Adrenal gland (tissue), 12 donors: ENCODE data around the gene C9orf50. TPM values are rescaled to one million over a fixed set of nuclear protein-coding genes. Genes with fewer than 3 reads are reported as not detected.
A peak's percentile ranks its signal among the peaks of the same experiment; 100 is the strongest.

Source experiments
- DNase-seq, 7 donors: peaks; one replicate each; pipeline ENCODE4 v3.0.0-alpha.2; 2019 to 2020
- H3K27ac ChIP-seq, 5 donors: fragments of 200-600 bp; sonication (generic) in 4 of 5; 1 replicate in 3 of 5; 2 replicates in 2 of 5; pipeline versions ENCODE4 v1.5.1 to v1.8.0; 2016 to 2020; ENCODE audit warnings: mild to moderate bottlenecking in 1 of 5
- H3K27me3 ChIP-seq: fragments of 200-600 bp; 2 replicates; pipeline ENCODE4 v1.8.0; 2021
- H3K36me3 ChIP-seq, 2 donors: fragments of 200-600 bp; replicated peaks in 1 of 2; 1 replicate in 1 of 2; 2 replicates in 1 of 2; pipeline versions ENCODE4 v1.5.1 to v1.8.0; 2018 to 2022
- H3K4me1 ChIP-seq, 2 donors: fragments of 200-600 bp; replicated peaks in 1 of 2; 1 replicate in 1 of 2; 2 replicates in 1 of 2; pipeline versions ENCODE4 v1.5.1 to v1.8.0; 2018 to 2021
- H3K4me3 ChIP-seq, 4 donors: fragments of 200-600 bp; sonication (generic) in 3 of 4; one replicate each; pipeline ENCODE4 v1.5.1; 2016 to 2018
- H3K9me3 ChIP-seq, 3 donors: fragments of 200-600 bp; sonication (generic) in 1 of 3; replicated peaks in 1 of 3; 1 replicate in 2 of 3; 2 replicates in 1 of 3; pipeline versions ENCODE4 v1.5.1 to v1.8.0; 2016 to 2021
- CTCF ChIP-seq, 6 experiments: fragments of 450-650 bp in 4 of 6; fragments of 200-600 bp in 2 of 6; sonication (generic) in 1 of 6; IDR thresholded peaks; 1 replicate in 5 of 6; 2 replicates in 1 of 6; pipeline versions ENCODE4 v1.5.1 to v1.8.0; 2016 to 2021; ENCODE audit warnings: antibody characterized with exemption in 6 of 6, mild to moderate bottlenecking in 2 of 6, moderate library complexity in 1 of 6
- POLR2A ChIP-seq, 2 donors: fragments of 450-650 bp; IDR thresholded peaks; one replicate each; pipeline ENCODE4 v1.6.1; 2017; ENCODE audit warnings: antibody characterized with exemption in 2 of 2, mild to moderate bottlenecking in 2 of 2, moderate library complexity in 1 of 2
- WGBS, 4 donors: extraction: QIAGEN DNeasy Blood & Tissue Kit in 2 of 4; methylation state at CpG; one replicate each; pipeline versions ENCODE4 v1.1.5 to v1.1.7; 2013 to 2017; 5-methylcytosine and 5-hydroxymethylcytosine counted together
- intact Hi-C, 2 donors: fragments of 100-400 bp; cut with DNase I; formaldehyde crosslinking; loops; one replicate each; pipeline versions ENCODE4 v1.14.1 to v1.15.0; 2022 to 2023
- polyA plus RNA-seq, 3 donors: library from polyadenylated mRNA; stranded (reverse); fragments of 200-250 nt in 2 of 3; fragments of 350-450 nt in 1 of 3; fragmentation: Illumina TruSeq in 1 of 3; extraction: RNeasy Lipid Tissue Mini Kit (QIAGEN cat#74804) in 1 of 3; gene quantifications; one replicate each; pipeline ENCODE4 v1.2.3, GENCODE V29; 2013 to 2014
- total RNA-seq, 9 donors: library from RNA; depleted of rRNA in 4 of 9; stranded (reverse); fragments of >200 nt in 4 of 9; fragments of 120-200 nt in 1 of 9; fragmentation: NEBNext Ultra II Directional in 1 of 9; extraction: Animal tissue kit (Norgen Biotek cat#: 25700) in 1 of 9; gene quantifications; one replicate each; pipeline versions ENCODE4 v1.1.0 to v1.2.4, GENCODE V29; 2013 to 2023
- donor health status: healthy with polysubstance abuse.
- donor health status: Bipolar disorder and iron deficiency.
- donor health status: DM: yes; HTN: yes; CAD: no.
- donor health status: DM: no; HTN: no; CAD: no.
- donor health status: DM: no; HTN: no; CAD: no.
- donor health status: DM: yes; HTN: yes; CAD: no.

The C9orf50 gene
- total and polyA plus RNA-seq, 12 donors, result 0.11 to 0.74 (median 0.37) TPM; not detected in 7

GRCh38 chr9:129581505-129582189 is 39.3 kb downstream of the C9orf50 start:
- DNase-seq, result no peak
- H3K27ac ChIP-seq, result no peak overlapping the region
- H3K27me3 ChIP-seq, result no peaks in the 10 kb centered on the region
- H3K4me3 ChIP-seq, result no peak overlapping the region
- no peaks in the 10 kb centered on the region for H3K9me3 ChIP-seq
- intact Hi-C loops, result no loop called here
- no peaks in the 10 kb centered on the region for H3K36me3 ChIP-seq
- WGBS, 4 donors, result 80 to 91% (median 87%) methylated on average over 3 to 4 of the region's 4 CpGs
- H3K4me1 ChIP-seq, result peaks cover 0 to 5% of the 10 kb centered on the region in 2 donors
- TF ChIP-seq CTCF (IDR thresholded peaks at IDR 0.05), result no peak
- TF ChIP-seq POLR2A (IDR thresholded peaks at IDR 0.05), result no peak

GRCh38 chr9:129580211-129580915 is 40.5 kb downstream of the C9orf50 start:
- 86 to 88% (median 87%) methylated on average over 10 to 11 of the region's 11 CpGs for WGBS, 4 donors
- no peak overlapping the region for H3K27ac ChIP-seq
- no peaks in the 10 kb centered on the region for H3K36me3 ChIP-seq
- no peak for DNase-seq
- H3K9me3 ChIP-seq, result no peaks in the 10 kb centered on the region
- TF ChIP-seq POLR2A (IDR thresholded peaks at IDR 0.05) (no peak), CTCF (IDR thresholded peaks at IDR 0.05) (no peak)
- H3K27me3 ChIP-seq, result no peaks in the 10 kb centered on the region
- peaks cover 0 to 5% of the 10 kb centered on the region in 2 donors for H3K4me1 ChIP-seq
- intact Hi-C loops, result no loop called here
- H3K4me3 ChIP-seq, result no peak overlapping the region

- no peak for DNase-seq
- intact Hi-C loops, result no loop called here
- no peaks in the 10 kb centered on the region for H3K27me3 ChIP-seq
- no peaks in the 10 kb centered on the region for H3K9me3 ChIP-seq
- H3K4me3 ChIP-seq, result no peak overlapping the region
- no peak overlapping the region for H3K27ac ChIP-seq
- whole genome bisulfite sequencing, 4 donors, result 86 to 92% (median 87%) methylated on average over 3 of the region's 3 CpGs
- TF ChIP-seq CTCF (IDR thresholded peaks at IDR 0.05), result no peak
- no peak for TF ChIP-seq POLR2A (IDR thresholded peaks at IDR 0.05)
- H3K4me1 ChIP-seq, result peaks cover 0 to 3% of the 10 kb centered on the region in 2 donors
- no peaks in the 10 kb centered on the region for H3K36me3 ChIP-seq
Measured at GRCh38 chr9:129579294-129579693, 41.6 kb downstream of the C9orf50 start.

GRCh38 chr9:129576546-129577543 is 44.1 kb downstream of the C9orf50 start:
- Histone ChIP-seq H3K27me3 (no peaks in the 10 kb centered on the region), H3K9me3 (no peaks in the 10 kb centered on the region), H3K4me3 (no peak overlapping the region), H3K36me3 (no peaks in the 10 kb centered on the region), H3K4me1 (peaks cover 0 to under 1% of the 10 kb centered on the region in 2 donors), H3K27ac (peak overlapping the region in 2 of 5 donors; percentile 44 to 71)
- intact Hi-C loops, result no loop called here
- peak in 2 of 7 donors; percentile 32 to 37 for DNase-seq
- 70 to 77% (median 71%) methylated on average over 16 to 34 of the region's 34 CpGs for WGBS, 4 donors
- TF ChIP-seq POLR2A (IDR thresholded peaks at IDR 0.05) (no peak), CTCF (IDR thresholded peaks at IDR 0.05) (no peak)
